H1 (cell line): Measurements from ENCODE around the gene DSG2.

ENCODE experiments used
- CTCF ChIP-seq, 3 experiments: IDR thresholded peaks; 1 replicate in 2 of 3; 2 replicates in 1 of 3; pipeline versions ENCODE4 v1.5.1 to v1.6.1; 2011; ENCODE audit warnings: low read length in 3 of 3, mild to moderate bottlenecking in 3 of 3, inconsistent platforms in 2 of 3, low read depth in 1 of 3, moderate library complexity in 1 of 3; ENCODE audit not compliant: insufficient read depth in 1 of 3; ENCODE audit errors: control extremely low read depth in 1 of 3
- EGR1 ChIP-seq: IDR thresholded peaks from 2 replicates; pipeline ENCODE4 v1.6.1; 2011; ENCODE audit warnings: low read depth, low read length, borderline replicate concordance
- NANOG ChIP-seq: IDR thresholded peaks from 2 replicates; pipeline ENCODE4 v1.6.1; 2011; ENCODE audit warnings: low read length, low read depth, mild to moderate bottlenecking, inconsistent platforms; ENCODE audit not compliant: insufficient read depth, poor library complexity, severe bottlenecking
- POLR2AphosphoS5 ChIP-seq: IDR thresholded peaks from 2 replicates; pipeline ENCODE4 v1.6.1; 2011; ENCODE audit warnings: low read depth, low read length
- USF2 ChIP-seq: IDR thresholded peaks from 2 replicates; pipeline ENCODE4 v1.6.1; 2011; ENCODE audit warnings: low read length, improper control_type of control experiment

GRCh38 chr18:31595121-31595771, 97.3 kb downstream of the DSG2 start:
- TF ChIP-seq NANOG (no peak), POLR2AphosphoS5 (no peak), CTCF (IDR thresholded peaks at IDR 0.05; ENCODE audit: control extremely low read depth in 1 of 3, insufficient read depth in 1 of 3, low read depth in 1 of 3, low read length in 3 of 3) (no peak), EGR1 (no peak), USF2 (no peak)
